DND-41 (cell line): Measurements from ENCODE around the gene AGFG2.

Experiments used
- ATAC-seq: fragments of 200-7000 bp; cut with Tn5 transposase; 3 replicates; pipeline ENCODE4 v1.9.1; 2021; ENCODE audit warnings: low read depth; ENCODE audit not compliant: insufficient read depth
- DNase-seq: peaks from one replicate; pipeline ENCODE4 v3.0.0-alpha.2; 2020
- H2AFZ ChIP-seq: 2 replicates; pipeline ENCODE4 v1.6.0; 2012; ENCODE audit warnings: low read depth, low read length
- H3K27ac ChIP-seq: 2 replicates; pipeline ENCODE4 v1.5.1; 2012; ENCODE audit warnings: low read length, inconsistent platforms
- H3K27me3 ChIP-seq: fragments of 200-600 bp; sonication (generic); 2 replicates; pipeline ENCODE4 v1.6.0; 2012; ENCODE audit warnings: low read length, mild to moderate bottlenecking, inconsistent platforms; ENCODE audit not compliant: insufficient read depth, poor library complexity
- H3K36me3 ChIP-seq: 2 replicates; pipeline ENCODE4 v1.5.1; 2012; ENCODE audit warnings: low read length, inconsistent platforms; ENCODE audit not compliant: insufficient read depth
- H3K4me1 ChIP-seq: 2 replicates; pipeline ENCODE4 v1.5.1; 2012; ENCODE audit warnings: mild to moderate bottlenecking, low read length; ENCODE audit not compliant: insufficient read depth
- H3K4me2 ChIP-seq: 2 replicates; pipeline ENCODE4 v1.6.0; 2012; ENCODE audit warnings: mild to moderate bottlenecking, moderate library complexity, low read length, inconsistent platforms; ENCODE audit not compliant: insufficient read depth
- H3K4me3 ChIP-seq, 2 experiments: fragments of 200-600 bp in 1 of 2; shearing (Covaris generic) in 1 of 2; 2 replicates each; pipeline ENCODE4 v1.5.1; 2012 to 2016; ENCODE audit warnings: inconsistent platforms in 2 of 2, low read length in 2 of 2, mild to moderate bottlenecking in 2 of 2, low read depth in 1 of 2, moderate library complexity in 1 of 2
- H3K79me2 ChIP-seq: 2 replicates; pipeline ENCODE4 v1.6.0; 2012; ENCODE audit warnings: low read length, inconsistent platforms; ENCODE audit not compliant: insufficient read depth
- H3K9ac ChIP-seq: 2 replicates; pipeline ENCODE4 v1.6.0; 2012; ENCODE audit warnings: low read depth, mild to moderate bottlenecking, inconsistent platforms, low read length, moderate library complexity
- H3K9me3 ChIP-seq: 2 replicates; pipeline ENCODE4 v1.5.1; 2012; ENCODE audit warnings: low read length, moderate library complexity, mild to moderate bottlenecking, inconsistent platforms; ENCODE audit not compliant: insufficient read depth, severe bottlenecking
- H4K20me1 ChIP-seq: 2 replicates; pipeline ENCODE4 v1.6.0; 2012; ENCODE audit warnings: low read length; ENCODE audit not compliant: insufficient read depth
- CTCF ChIP-seq: IDR thresholded peaks from 2 replicates; pipeline ENCODE4 v1.5.1; 2012; ENCODE audit warnings: borderline replicate concordance, low read length, moderate library complexity, mild to moderate bottlenecking; ENCODE audit not compliant: poor library complexity, severe bottlenecking; ENCODE audit errors: extremely low read depth
- EZH2 ChIP-seq: IDR thresholded peaks from 3 replicates; pipeline ENCODE4 v1.6.1; 2012; ENCODE audit warnings: borderline replicate concordance, low read depth, mild to moderate bottlenecking, moderate library complexity, low read length, inconsistent platforms; ENCODE audit not compliant: severe bottlenecking

AGFG2 gene

GRCh38 chr7:100545360-100546128 is 6.5 kb downstream of the AGFG2 start:
- Histone ChIP-seq H3K4me1 (0 out of 2 replicates have a peak, but pooled peaks cover 4% of the 10 kb centered on the region), H3K9ac (no peak overlapping the region; the same call in 1 of the 2 replicates), H3K27me3 (no peaks in the 10 kb centered on the region), H3K4me3 (no peak overlapping the region), H3K9me3 (no peaks in the 10 kb centered on the region), H4K20me1 (peaks cover 10% of the 10 kb centered on the region; the same call in 1 of the 2 replicates), H2AFZ (no peak overlapping the region), H3K79me2 (peaks cover 23% of the 10 kb centered on the region), H3K4me2 (no peak overlapping the region), H3K27ac (no peak overlapping the region), H3K36me3 (peaks cover 12% of the 10 kb centered on the region)
- ATAC-seq (peak; percentile 19; the same call in 1 of the 3 replicates), DNase-seq (no peak)
- TF ChIP-seq CTCF (no peak), EZH2 (no peak)

GRCh38 chr7:100546129-100546925 is 7.3 kb downstream of the AGFG2 start:
- peaks cover 20% of the 10 kb centered on the region for H3K79me2 ChIP-seq
- no peak overlapping the region for H3K27ac ChIP-seq
- H3K9ac ChIP-seq, result no peak overlapping the region
- ATAC-seq (no peak), DNase-seq (no peak)
- peaks cover 14% of the 10 kb centered on the region for H3K36me3 ChIP-seq
- H3K4me2 ChIP-seq, result no peak overlapping the region
- peaks cover 10% of the 10 kb centered on the region; the same call in 1 of the 2 replicates for H4K20me1 ChIP-seq
- no peak overlapping the region for H3K4me3 ChIP-seq
- no peaks in the 10 kb centered on the region for H3K9me3 ChIP-seq
- H2AFZ ChIP-seq, result no peak overlapping the region
- no peak for TF ChIP-seq CTCF
- no peak for TF ChIP-seq EZH2
- H3K27me3 ChIP-seq, result no peaks in the 10 kb centered on the region
- H3K4me1 ChIP-seq, result 0 out of 2 replicates have a peak, but pooled peaks cover 4% of the 10 kb centered on the region

- Histone ChIP-seq H3K4me3 (no peak overlapping the region), H3K79me2 (peaks cover 20% of the 10 kb centered on the region), H2AFZ (no peak overlapping the region), H3K9me3 (no peaks in the 10 kb centered on the region), H3K27ac (peak overlapping the region; percentile 3; the same call in 1 of the 2 replicates), H3K27me3 (no peaks in the 10 kb centered on the region), H3K4me1 (0 out of 2 replicates have a peak, but pooled peaks cover 4% of the 10 kb centered on the region), H3K9ac (no peak overlapping the region), H3K4me2 (no peak overlapping the region), H4K20me1 (peaks cover 10% of the 10 kb centered on the region; the same call in 1 of the 2 replicates), H3K36me3 (peaks cover 16% of the 10 kb centered on the region)
- DNase-seq (no peak), ATAC-seq (no peak)
- TF ChIP-seq CTCF, result no peak
- TF ChIP-seq EZH2, result no peak
Observed at GRCh38 chr7:100546926-100547800, 8.2 kb downstream of the AGFG2 start.
